Jurkat, Clone E6-1 (cell line): ENCODE measurements around the gene TBCK.
"Not testable (repeated sequence)": the region's sequence is repeated elsewhere in the genome, so short reads cannot be mapped to it uniquely, and the experiment has no call there.

Experiments used
- DNase-seq: peaks from one replicate; pipeline ENCODE4 v3.0.0-alpha.2; 2011; ENCODE audit warnings: low read depth, low spot score
- H3K4me3 ChIP-seq: 2 replicates; pipeline ENCODE4 v1.5.1; 2011; ENCODE audit warnings: mild to moderate bottlenecking, low read length, control low read depth, moderate library complexity

TBCK gene

DNA sequence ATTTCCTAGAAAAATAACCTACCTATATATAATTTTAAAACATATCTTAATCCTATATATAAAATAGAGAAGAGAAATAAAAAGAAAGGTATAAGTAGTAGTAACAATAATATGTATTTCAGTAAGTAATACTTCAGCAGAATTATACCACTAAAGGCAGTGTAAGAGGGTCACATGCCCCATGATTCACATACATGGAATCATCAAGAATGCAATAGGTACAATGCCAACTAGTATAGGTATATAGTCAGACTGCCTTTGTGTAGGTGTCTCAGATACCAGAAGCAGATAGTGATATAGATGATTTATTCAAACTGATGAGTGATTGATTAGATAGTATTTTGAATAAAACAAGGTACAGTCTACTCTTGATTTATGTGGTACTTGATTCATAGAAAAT, 9.8 kb upstream of the TBCK start:
- no peak overlapping the region for H3K4me3 ChIP-seq
- DNase-seq, result no peak

GRCh38 chr4:106323119-106323518, 7.1 kb upstream of the TBCK start:
- DNase-seq, result no peak
- no peak overlapping the region for H3K4me3 ChIP-seq

- not testable (repeated sequence) for H3K4me3 ChIP-seq, DNase-seq
Observed at GRCh38 chr4:106321814-106322213, 5.8 kb upstream of the TBCK start.

- not testable (repeated sequence) for DNase-seq, H3K4me3 ChIP-seq
Observed at GRCh38 chr4:106321168-106321567, 5.2 kb upstream of the TBCK start.

DNA sequence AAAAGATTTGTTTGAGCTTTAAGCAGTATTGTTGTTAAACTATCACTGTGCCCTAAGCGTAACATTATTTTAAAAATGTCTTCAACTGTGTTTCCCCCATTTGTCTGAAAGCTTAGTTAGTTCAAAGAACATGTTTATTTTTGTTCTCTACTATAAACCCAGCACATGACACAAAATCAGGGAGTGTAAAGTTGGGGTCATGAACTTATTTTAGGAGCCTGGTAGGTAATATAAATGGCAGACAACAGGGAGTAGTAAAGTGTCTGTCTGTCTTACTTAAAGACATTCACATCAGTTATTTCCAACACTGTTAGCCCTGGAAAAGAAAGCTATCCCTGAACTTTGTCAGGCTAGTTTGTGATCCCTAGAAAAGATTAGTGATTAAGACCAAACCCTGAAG, 4.2 kb upstream of the TBCK start:
- no peak overlapping the region for H3K4me3 ChIP-seq
- no peak for DNase-seq

DNA sequence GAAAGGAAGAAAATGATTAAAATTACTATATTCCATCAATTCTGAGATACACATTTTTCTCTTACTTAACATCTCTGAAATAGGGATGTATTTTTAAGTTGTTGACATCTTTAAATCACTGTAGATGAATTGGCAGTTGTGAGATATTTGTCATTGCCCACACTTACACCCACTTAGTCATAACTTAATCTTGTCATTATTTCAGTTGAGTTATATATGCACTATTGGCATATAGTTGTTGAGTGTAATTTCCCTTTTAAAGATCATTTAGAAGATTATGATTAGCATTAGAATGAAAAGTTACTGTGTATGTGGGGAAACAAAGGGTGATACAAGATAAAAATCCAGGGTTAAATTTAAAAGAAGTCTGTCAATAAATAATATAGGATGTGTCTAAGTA, 2.5 kb upstream of the TBCK start:
- no peak for DNase-seq
- no peak overlapping the region for H3K4me3 ChIP-seq

GRCh38 chr4:106317815-106318214, 1.8 kb upstream of the TBCK start:
- no peak for DNase-seq
- H3K4me3 ChIP-seq, result peak overlapping the region; percentile 95

GRCh38 chr4:106316773-106317409, 882 bp upstream of the TBCK start:
- peak overlapping the region; percentile 95 for H3K4me3 ChIP-seq
- DNase-seq, result peak; percentile 7

GRCh38 chr4:106315476-106315967, 487 bp downstream of the TBCK start:
- DNase-seq, result peak; percentile 15
- H3K4me3 ChIP-seq, result peak overlapping the region; percentile 95

- peak overlapping the region; percentile 95 for H3K4me3 ChIP-seq
- DNase-seq, result no peak
Observed at GRCh38 chr4:106314960-106315359, 1.0 kb downstream of the TBCK start.

DNA sequence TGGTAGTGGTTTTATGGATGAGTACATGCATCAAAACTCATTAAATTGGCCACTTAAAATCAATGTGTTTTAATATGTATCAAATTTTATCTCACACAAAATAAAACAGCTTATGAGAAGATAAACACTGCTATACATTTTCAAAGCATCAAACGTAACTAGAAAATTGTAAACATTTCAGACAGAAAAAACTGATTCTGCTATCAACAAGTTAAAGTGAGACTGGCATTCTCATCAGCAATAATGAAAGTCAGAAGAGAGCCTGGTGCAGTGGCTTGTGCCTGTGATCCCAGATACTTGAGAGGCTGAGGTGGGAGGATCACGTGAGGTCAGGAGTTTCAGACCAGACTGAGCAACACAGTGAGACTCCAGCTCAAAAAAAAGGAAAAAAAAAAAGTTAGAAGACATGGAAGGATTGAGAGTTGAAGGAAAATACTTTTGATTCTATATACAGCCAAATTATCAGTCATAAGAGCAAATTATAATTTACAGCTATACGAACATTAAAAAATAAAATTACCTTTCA, 2.9 kb downstream of the TBCK start:
- no peak overlapping the region for H3K4me3 ChIP-seq
- DNase-seq, result no peak

DNA sequence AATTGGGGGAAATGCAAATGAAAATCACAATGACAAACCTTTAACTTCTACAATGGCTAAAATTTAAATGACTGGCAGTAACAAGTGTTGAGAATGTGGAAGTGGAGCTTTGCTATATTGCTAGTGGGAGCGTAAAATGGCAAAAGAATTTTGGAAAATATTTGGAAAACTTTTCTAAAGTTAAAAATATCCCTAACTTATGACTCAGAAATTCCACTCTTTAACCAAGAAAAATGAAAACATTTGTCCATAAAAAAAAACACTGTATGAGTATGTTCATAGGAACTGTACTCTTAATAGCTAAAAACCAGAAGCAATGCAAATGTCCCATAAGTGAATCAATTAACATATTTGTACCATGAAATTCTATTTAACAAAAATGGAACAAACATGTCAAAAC, 3.6 kb downstream of the TBCK start:
- DNase-seq, result no peak
- H3K4me3 ChIP-seq, result no peak overlapping the region

DNA sequence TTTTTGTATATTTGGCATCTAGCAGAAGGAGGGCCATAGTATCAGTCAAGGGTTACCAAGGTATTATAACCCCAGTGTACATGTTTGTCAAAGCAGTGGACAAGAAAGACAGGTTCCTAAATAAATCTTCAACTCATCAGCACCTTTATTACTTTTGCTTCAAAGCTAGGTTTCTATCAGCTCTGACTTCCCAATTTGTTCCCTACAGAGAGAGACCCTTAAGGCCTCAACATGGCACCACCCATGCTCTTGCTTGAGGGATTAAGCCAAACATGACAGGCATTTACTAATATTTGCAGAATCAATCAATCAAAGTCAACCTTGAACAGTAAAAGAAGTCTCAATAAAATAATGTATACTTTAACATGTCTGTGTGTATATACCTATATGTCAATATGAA, 9.4 kb downstream of the TBCK start:
- DNase-seq, result no peak
- no peak overlapping the region for H3K4me3 ChIP-seq

- no peak for DNase-seq
- no peak overlapping the region for H3K4me3 ChIP-seq
Observed at GRCh38 chr4:106305435-106306055, 10.5 kb downstream of the TBCK start.

DNA sequence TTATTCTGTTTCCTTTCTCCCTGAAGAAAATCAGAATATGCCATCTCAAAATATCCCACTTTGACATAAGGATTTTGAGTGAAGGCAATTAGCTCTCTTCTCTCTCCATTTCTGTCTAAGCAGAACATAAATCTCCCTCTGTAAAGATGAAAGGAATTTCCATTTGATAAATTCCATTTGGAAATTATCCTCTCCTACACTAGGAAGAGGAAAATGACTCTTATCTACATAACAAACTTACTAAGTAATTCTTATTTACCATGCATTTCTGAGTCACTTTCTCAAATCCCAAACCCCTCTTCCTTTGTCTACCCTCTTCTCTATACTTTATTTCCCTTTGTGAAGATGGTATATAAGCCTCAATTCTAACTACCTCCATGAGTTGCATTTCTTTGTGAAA, 11.4 kb downstream of the TBCK start:
- no peak overlapping the region for H3K4me3 ChIP-seq
- DNase-seq, result no peak

DNA sequence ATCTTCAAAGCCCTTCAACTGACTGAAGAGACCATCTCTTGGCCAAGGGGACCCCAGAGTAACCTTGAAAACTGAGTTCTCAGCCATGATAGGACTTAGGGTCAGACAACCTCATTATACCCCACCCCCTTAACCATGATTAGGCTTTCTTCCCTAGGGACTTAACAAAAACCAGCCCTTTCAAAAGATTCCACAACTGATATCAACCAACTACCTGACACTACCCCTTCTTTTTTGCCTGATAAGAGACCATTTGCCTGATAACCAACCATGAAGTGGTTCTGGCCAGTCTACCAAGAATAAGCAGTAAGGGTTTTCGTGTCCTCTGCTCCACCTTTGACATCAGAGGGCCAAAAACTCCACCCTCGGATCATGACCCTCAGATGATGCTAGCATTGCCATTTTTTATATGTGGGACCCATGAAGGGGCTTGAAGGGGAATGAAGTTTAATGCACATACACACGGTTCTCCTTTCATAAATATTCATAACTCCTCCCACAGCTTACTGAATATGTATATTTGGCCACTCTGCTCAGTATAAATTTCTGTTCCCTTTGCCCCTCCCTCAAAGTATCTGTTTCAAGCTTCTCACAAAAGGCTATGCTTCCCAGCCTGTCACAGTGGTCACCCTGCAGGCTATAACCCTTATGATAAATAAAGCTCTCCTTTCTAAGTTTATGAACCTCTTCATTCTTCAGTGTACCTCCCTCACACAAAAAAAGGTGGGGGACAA, 12.3 kb downstream of the TBCK start:
- no peak overlapping the region for H3K4me3 ChIP-seq
- no peak for DNase-seq

DNA sequence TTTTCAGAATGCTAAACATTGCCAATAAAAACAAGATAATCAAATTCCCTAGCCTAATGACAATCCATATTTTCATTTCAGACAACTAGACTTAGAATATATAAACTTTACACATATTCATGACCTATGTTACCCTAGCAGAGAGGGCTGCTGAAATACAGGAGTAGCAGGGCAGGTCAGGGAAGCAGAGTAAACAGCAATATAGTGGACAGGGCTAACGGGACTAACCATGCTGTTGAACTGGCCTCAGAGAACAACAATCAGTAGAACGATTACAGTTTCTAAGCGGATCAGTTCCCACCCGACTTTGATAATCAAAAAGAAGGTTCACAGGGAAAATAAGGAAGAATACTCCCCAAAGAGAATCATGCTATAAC, 14.0 kb downstream of the TBCK start:
- H3K4me3 ChIP-seq, result no peak overlapping the region
- DNase-seq, result no peak

- DNase-seq, result no peak
- H3K4me3 ChIP-seq, result no peak overlapping the region
Observed at GRCh38 chr4:106301393-106302061, 14.5 kb downstream of the TBCK start.

DNA sequence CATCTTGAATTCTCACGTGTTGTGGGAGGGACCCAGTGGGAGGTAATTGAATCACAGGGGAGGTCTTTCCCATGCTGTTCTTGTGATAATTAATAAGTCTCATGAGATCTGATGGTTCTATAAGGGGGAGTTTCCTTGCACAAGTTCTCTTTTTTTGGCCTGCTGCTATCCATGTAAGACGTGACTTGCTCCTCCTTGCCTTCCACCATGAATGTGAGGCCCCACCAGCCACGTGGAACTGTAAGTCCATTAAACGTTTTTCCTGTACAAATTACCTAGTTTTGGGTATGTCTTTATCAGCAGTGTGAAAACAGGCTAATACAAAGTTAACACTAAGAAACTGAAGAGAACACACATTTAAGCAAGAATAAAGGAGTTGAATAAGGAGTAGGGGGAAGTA, 16.0 kb downstream of the TBCK start:
- DNase-seq, result no peak
- H3K4me3 ChIP-seq, result no peak overlapping the region
